Sigmoid colon (tissue), 7 donors: ENCODE results near the gene MRPS33. TPM values are rescaled to one million over a fixed set of nuclear protein-coding genes. Genes with fewer than 3 reads are reported as not detected.
"Not testable (repeated sequence)": the region's sequence is repeated elsewhere in the genome, so short reads cannot be mapped to it uniquely, and the experiment has no call there.

Experiments
- DNase-seq: peaks from one replicate; pipeline ENCODE4 v3.0.0-alpha.2; 2019
- H3K27ac ChIP-seq, 4 donors: fragments of 200-600 bp; sonication (generic); one replicate each; pipeline ENCODE4 v1.5.1; 2016 to 2019; ENCODE audit warnings: mild to moderate bottlenecking in 1 of 4
- H3K27me3 ChIP-seq, 3 donors: fragments of 200-600 bp; sonication (generic); one replicate each; pipeline ENCODE4 v1.5.1; 2019; ENCODE audit warnings: mild to moderate bottlenecking in 1 of 3
- H3K36me3 ChIP-seq, 4 donors: fragments of 200-600 bp; sonication (generic); one replicate each; pipeline ENCODE4 v1.5.1; 2016 to 2019
- H3K4me1 ChIP-seq, 4 donors: fragments of 200-600 bp; sonication (generic); one replicate each; pipeline ENCODE4 v1.5.1; 2017 to 2019
- H3K4me3 ChIP-seq, 4 donors: fragments of 200-600 bp; sonication (generic); one replicate each; pipeline ENCODE4 v1.5.1; 2017 to 2019; ENCODE audit warnings: mild to moderate bottlenecking in 2 of 4, moderate library complexity in 1 of 4
- H3K9me3 ChIP-seq, 4 donors: fragments of 200-600 bp in 3 of 4; sonication (generic) in 3 of 4; one replicate each; pipeline versions ENCODE4 v1.5.1 to v1.6.1; 2013 to 2019
- CTCF ChIP-seq, 4 experiments: fragments of 450-650 bp in 3 of 4; fragments of 200-600 bp in 1 of 4; IDR thresholded peaks; one replicate each; pipeline ENCODE4 v1.5.1; 2016 to 2019; ENCODE audit warnings: antibody characterized with exemption in 4 of 4, mild to moderate bottlenecking in 3 of 4, moderate library complexity in 2 of 4
- EP300 ChIP-seq, 4 donors: sonication (generic); formaldehyde crosslinking; IDR thresholded peaks; one replicate each; pipeline ENCODE4 v1.6.1; 2017; ENCODE audit warnings: antibody characterized with exemption in 4 of 4
- POLR2A ChIP-seq, 2 donors: fragments of 450-650 bp; IDR thresholded peaks; one replicate each; pipeline ENCODE4 v1.6.1; 2016; ENCODE audit warnings: antibody characterized with exemption in 2 of 2, mild to moderate bottlenecking in 2 of 2, moderate library complexity in 2 of 2
- POLR2AphosphoS5 ChIP-seq, 4 donors: sonication (generic); formaldehyde crosslinking; IDR thresholded peaks; one replicate each; pipeline ENCODE4 v1.6.1; 2017; ENCODE audit warnings: antibody characterized with exemption in 4 of 4
- WGBS, 2 donors: extraction: QIAGEN DNeasy Blood & Tissue Kit; methylation state at CpG; one replicate each; pipeline ENCODE4 v1.1.7; 2013; 5-methylcytosine and 5-hydroxymethylcytosine counted together
- intact Hi-C: fragments of 100-400 bp; cut with DNase I; formaldehyde crosslinking; loops from one replicate; pipeline ENCODE4 v1.15.1; 2023
- polyA plus RNA-seq, 3 donors: library from polyadenylated mRNA; stranded (reverse); fragments of 200-250 nt; gene quantifications; one replicate each; pipeline ENCODE4 v1.2.3, GENCODE V29; 2013
- small RNA-seq, 3 donors: library from RNA; depleted of rRNA; stranded (forward); fragments of <200 nt; gene quantifications; one replicate each; pipeline ENCODE3, GENCODE V24; 2016
- total RNA-seq, 4 donors: library from RNA; depleted of rRNA; stranded (reverse); fragments of >200 nt; gene quantifications; one replicate each; pipeline ENCODE4 v1.1.0, GENCODE V29; 2016
- donor health status: healthy with polysubstance abuse.
- donor health status: Bipolar disorder and iron deficiency.
- donor health status: healthy.

Gene MRPS33
- total and polyA plus RNA-seq, 7 donors, result 14.7 to 150 (median 32.7) TPM

GRCh38 chr7:140961117-140961516 lies 53.6 kb downstream of the MRPS33 start:
- 93 to 97% methylated on average over 4 of the region's 4 CpGs for WGBS, 2 donors
- TF ChIP-seq EP300 (IDR thresholded peaks at IDR 0.05) (no peak), POLR2AphosphoS5 (IDR thresholded peaks at IDR 0.05) (no peak), POLR2A (IDR thresholded peaks at IDR 0.05) (no peak), CTCF (IDR thresholded peaks at IDR 0.05) (no peak)

DNA sequence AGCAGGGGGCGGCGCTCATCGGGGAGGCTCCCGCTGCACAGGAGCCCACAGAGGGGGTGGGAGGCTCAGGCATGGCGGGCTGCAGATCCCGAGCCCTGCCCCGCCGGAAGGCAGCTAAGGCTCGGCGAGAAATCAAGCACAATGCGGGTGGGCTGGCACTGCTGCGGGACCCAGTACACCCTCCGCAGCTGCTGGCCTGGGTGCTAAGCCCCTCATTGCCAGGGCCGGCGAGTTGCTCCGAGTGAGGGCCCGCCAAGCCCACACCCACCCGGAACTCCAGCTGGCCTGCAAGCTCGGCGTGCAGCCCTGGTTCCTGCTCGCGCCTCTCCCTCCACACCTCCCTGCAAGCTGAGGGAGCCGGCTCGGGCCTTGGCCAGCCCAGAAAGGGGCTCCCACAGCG lies 57.8 kb downstream of the MRPS33 start:
- H3K27ac ChIP-seq, H3K27me3 ChIP-seq, H3K4me1 ChIP-seq, H3K9me3 ChIP-seq, H3K4me3 ChIP-seq, intact Hi-C loops, H3K36me3 ChIP-seq, DNase-seq: not testable (repeated sequence)
- 96% methylated on average over 25 of the region's 25 CpGs for WGBS, 2 donors

More at GRCh38 chr7:140961117-140961516, 53.6 kb downstream of the MRPS33 start:
- Histone ChIP-seq H3K27me3 (no peaks in the 10 kb centered on the region), H3K9me3 (peaks cover 0 to 4% (median 0%) of the 10 kb centered on the region in 4 donors), H3K27ac (no peak overlapping the region), H3K4me3 (no peak overlapping the region), H3K36me3 (no peaks in the 10 kb centered on the region), H3K4me1 (no peaks in the 10 kb centered on the region)
- intact Hi-C loops, result no loop called here
- no peak for DNase-seq

Small RNA genes within 50 kb of the gene (small RNA-seq; reads per million reads assigned to genes)
- 0 reads per million in 3 donors for gene RNU4-74P

Other genes with a start within 250 kb of the MRPS33 start
- gene BRAF, start 90.0 kb downstream of the MRPS33 start, total RNA-seq, result 10 to 100 TPM; 43.1 to 64.8 (median 54.5) TPM
- gene BRAF, start 90.0 kb downstream of the MRPS33 start, polyA plus RNA-seq, result 1 to 10 TPM; 4.8 to 7.5 (median 4.9) TPM
- 1 to 10 TPM in 3 of 4 donors, under 1 TPM in 1; 0.16 to 4.7 (median 1.4) TPM for gene TMEM178B, start 59.1 kb upstream of the MRPS33 start, total RNA-seq
- under 1 TPM in 1 of 3 donors, not detected in 2; 0.79 TPM for gene TMEM178B, start 59.1 kb upstream of the MRPS33 start, polyA plus RNA-seq